ACHN (cell line): Measurements from ENCODE around the gene RGPD4.
"Not testable (repeated sequence)": the region's sequence is repeated elsewhere in the genome, so short reads cannot be mapped to it uniquely, and the experiment has no call there.

ENCODE experiments used
- DNase-seq: peaks from one replicate; pipeline ENCODE4 v3.0.0-alpha.2; 2015
- in situ Hi-C: cut with HindIII; loops from 2 replicates; pipeline ENCODE4 v1.10.0; 2017; ENCODE audit warnings: low sequenced_read_pairs, low pct_ligation_motif_present, low pct_unique_long_range_greater_than_20kb

Gene RGPD4

DNA sequence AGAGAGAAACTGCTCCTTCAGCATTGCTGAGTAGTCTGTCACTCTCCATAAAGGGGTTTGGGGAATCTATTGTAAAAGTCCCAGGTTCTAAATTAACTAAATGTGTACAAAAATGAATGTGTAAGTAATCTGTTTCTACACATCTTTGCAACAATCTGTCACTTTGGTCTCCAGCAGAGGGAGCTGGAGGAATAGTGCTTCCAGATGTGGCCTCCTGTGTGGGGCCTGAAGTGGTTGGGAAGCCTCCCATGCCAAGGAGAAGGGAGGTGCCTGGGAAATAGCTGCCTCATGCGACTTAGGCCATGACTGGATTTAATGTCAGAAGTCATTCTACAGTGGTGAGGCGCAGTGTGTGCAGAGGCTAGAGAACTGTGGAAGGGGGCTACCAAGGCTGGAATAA is 89.4 kb downstream of the RGPD4 start:
- DNase-seq, in situ Hi-C loops: not testable (repeated sequence)

DNA sequence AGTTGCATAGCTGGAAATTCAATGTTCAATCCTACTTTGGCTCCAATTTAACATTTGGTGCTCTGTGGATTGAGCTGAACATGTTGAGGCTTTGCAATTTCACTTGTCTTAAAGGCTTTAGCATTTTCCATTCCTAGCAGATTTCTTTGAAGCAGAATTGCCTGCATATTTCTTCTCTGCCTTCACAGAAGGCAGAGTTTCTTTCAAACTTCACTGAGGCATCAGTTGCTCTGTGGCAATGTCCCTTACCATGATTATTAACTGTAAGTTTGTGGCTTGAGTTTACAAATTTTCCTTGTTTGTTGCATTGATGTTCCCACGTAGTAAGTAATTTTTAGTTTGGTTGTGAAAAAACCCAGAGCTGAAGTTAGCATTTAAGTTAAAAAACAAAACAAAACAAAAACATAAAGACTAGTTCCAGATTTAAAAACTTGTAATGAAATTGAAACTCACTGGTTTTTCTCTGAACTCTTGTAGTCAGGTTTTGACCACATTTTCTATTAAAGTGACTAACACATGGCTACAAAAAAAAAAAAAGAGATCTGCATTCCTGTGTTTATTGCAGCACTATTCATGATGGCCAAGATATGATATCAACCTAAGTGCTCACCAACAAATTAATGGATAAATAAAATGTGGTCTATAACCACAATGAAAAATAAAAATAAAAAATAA is 90.1 kb downstream of the RGPD4 start:
- in situ Hi-C loops, DNase-seq: not testable (repeated sequence)

DNA sequence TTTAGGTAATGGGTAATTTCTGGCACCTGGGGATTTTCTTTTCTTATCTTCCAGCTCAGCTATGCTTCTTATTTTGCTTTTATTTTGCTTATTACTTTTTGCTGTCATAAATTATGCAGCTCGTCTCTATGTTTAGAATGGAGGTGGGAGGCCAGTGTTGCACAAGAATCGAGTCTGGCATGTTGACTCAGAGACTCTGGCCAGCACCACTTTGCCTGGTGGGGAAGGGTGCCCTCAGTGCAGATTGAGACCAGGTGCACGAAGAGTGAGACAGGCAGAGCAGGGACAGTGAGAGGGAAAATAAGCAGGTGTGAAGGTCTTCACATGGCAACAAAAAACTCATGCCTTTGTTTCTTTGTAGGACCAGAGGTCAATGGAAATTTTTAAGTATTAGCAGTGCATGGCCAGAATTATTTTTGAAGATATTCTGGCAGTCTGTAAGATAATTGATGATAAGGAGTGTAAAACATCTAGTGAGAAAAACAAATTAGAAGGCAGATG is 100.4 kb downstream of the RGPD4 start:
- in situ Hi-C loops: loop anchor here (25.0 kb wide), 1 partner anchor 235 kb away; no protein-coding TSS in a partner anchor
- no peak for DNase-seq

DNA sequence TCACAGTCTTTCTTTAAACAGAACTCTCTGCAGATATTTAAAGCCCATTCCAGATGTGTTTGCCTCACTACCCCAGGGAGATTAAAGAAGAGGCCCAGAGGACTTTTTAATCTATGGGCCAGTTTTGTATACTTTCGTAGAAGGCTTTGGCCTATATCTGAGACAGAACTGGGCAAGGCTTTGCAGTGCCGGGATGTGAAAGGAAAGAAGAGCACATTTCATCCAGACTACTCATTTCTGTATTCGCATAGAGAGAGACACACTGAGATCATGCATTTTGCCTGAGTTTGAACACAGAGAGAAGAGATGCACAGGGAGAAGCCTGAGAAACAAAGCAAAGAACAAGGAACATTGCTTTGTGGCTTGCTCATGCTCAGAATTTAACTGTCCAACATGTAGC is 104.7 kb downstream of the RGPD4 start:
- in situ Hi-C loops: loop anchor here (25.0 kb wide), 1 partner anchor 231 kb away; no protein-coding TSS in a partner anchor
- DNase-seq: no peak

DNA sequence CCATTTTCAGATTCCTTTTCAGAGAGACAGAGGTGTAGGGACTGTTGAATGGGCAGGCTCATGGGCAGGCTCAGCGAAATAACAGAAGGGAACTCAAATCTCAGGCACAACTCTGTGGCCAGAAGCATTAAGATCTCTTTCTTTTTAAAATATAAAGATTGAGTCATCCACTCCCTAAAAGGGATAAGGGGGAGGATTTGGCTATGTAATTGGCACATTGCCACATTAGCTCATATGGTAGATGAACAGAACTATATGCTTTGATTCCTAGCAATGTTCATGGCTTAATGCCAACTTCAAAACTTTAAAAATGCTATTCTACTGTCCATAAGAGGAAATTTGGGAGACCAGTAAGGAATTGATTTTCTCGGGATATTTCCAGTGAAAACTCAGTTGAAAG is 105.8 kb downstream of the RGPD4 start:
- in situ Hi-C loops: loop anchor here (25.0 kb wide), 1 partner anchor 230 kb away; no protein-coding TSS in a partner anchor

DNA sequence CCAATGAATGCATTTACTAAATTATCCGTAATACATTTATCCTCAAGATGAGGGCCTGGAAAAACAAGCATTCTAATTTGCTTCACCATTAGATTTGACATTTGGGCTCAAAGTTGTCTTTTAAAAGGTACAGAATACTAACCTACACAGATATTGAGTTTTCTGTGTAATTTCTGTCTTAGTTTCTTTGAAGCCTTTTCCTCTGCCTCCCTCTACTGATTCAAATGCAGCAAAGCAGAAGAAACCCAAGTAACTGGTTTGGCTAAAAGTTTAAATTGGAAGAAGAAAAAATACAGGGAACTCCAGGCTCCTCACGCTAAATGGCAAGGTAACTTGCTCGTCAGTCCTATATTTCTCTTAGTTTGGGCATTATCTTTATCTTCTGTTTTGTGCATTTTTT is 106.3 kb downstream of the RGPD4 start:
- in situ Hi-C loops: loop anchor here (25.0 kb wide), 1 partner anchor 229 kb away; no protein-coding TSS in a partner anchor
- peak; percentile 14 for DNase-seq

More for the DNA sequence above, 105.8 kb downstream of the RGPD4 start:
- no peak for DNase-seq

DNA sequence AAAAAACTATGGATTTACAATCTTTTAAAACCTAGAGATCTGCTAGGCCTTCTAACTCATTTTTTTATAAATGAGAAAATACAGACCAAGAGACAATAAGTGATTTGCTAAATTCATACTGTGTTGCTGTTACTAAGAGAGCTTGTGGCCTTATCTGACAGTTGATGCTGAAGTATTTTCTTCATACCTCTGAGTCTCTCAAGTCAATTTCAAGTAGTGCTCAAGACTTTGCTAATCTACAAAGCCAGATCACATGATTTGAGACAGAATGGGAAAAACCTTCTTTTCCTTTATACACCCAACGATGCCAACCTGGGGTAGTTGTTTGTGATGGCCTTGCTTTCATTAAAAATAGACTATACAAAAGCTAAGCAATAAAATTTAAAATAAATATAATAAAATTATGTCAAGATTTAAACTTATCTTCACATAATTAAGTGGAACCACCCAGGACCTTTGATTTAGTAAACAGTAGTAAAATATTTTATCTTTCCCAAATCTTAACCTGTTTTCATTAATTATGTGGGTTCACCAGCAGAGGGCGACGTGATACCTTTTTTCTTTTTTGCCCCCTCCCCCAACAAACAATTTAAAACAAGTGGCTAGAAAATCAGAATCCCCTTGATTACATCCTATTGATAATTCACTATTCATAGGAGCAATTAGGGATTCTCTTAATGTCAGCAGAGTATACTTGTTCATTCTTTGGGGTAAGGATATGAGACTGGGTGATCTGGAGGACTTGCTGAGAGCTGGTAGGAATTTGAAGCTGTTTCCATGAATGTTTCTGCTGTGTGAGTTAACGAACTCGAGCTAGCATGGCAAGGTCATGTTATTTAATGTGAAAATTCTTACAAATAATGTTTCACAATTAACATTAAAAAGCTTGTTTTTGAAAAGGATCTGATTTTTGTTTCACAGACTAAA is 110.0 kb downstream of the RGPD4 start:
- DNase-seq: peak; percentile 23
- in situ Hi-C loops: loop anchor here (25.0 kb wide), 1 partner anchor 226 kb away; no protein-coding TSS in a partner anchor
